Left lung (tissue), 10 donors: Measurements from ENCODE around the gene MAN1A2. TPM values are rescaled to one million over a fixed set of nuclear protein-coding genes. Genes with fewer than 3 reads are reported as not detected.

ENCODE experiments used
- ATAC-seq: fragments of 200-7000 bp; cut with Tn5 transposase; one replicate; pipeline ENCODE4 v1.9.1; 2020; ENCODE audit warnings: moderate library complexity
- DNase-seq, 4 donors: peaks; one replicate each; pipeline ENCODE4 v3.0.0-alpha.2; 2013 to 2020
- H3K27ac ChIP-seq, 2 donors: fragments of 200-600 bp; sonication (generic) in 1 of 2; one replicate each; pipeline versions ENCODE4 v1.5.0 to v1.8.0; 2020 to 2021
- H3K27me3 ChIP-seq, 2 donors: fragments of 200-600 bp; sonication (generic) in 1 of 2; one replicate each; pipeline versions ENCODE4 v1.5.0 to v1.8.0; 2020 to 2021
- H3K36me3 ChIP-seq, 2 donors: fragments of 200-600 bp; sonication (generic) in 1 of 2; one replicate each; pipeline versions ENCODE4 v1.5.0 to v1.8.0; 2020 to 2021
- H3K4me1 ChIP-seq, 2 donors: fragments of 200-600 bp; one replicate each; pipeline ENCODE4 v1.8.0; 2021
- H3K4me3 ChIP-seq, 2 donors: fragments of 200-600 bp; sonication (generic) in 1 of 2; one replicate each; pipeline versions ENCODE4 v1.5.0 to v1.8.0; 2020 to 2021; ENCODE audit warnings: mild to moderate bottlenecking in 1 of 2
- H3K9me3 ChIP-seq, 2 donors: fragments of 200-600 bp; sonication (generic) in 1 of 2; one replicate each; pipeline versions ENCODE4 v1.5.0 to v1.8.0; 2020 to 2021
- CTCF ChIP-seq, 2 donors: fragments of 200-600 bp; sonication (generic) in 1 of 2; IDR thresholded peaks; one replicate each; pipeline versions ENCODE4 v1.5.0 to v1.8.0; 2021; ENCODE audit warnings: antibody characterized with exemption in 2 of 2
- intact Hi-C, 2 donors: fragments of 100-400 bp; cut with DNase I; formaldehyde crosslinking; loops; one replicate each; pipeline versions ENCODE4 v1.11.2 to v1.14.2; 2022
- polyA plus RNA-seq, 6 donors: library from polyadenylated mRNA; unstranded; fragments of 120-200 nt; gene quantifications; one replicate each; pipeline ENCODE4 v1.2.1, GENCODE V29; 2013; ENCODE audit not compliant: insufficient read length in 6 of 6
- total RNA-seq, 2 donors: library from RNA; stranded (reverse); fragmentation: NEBNext Ultra II Directional; extraction: Animal tissue kit (Norgen Biotek cat#: 25700); gene quantifications; one replicate each; pipeline ENCODE4 v1.2.1, GENCODE V29; 2021
- donor health status: DM: no; HTN: yes; CAD: no.
- donor health status: DM: no; HTN: no; CAD: no.

MAN1A2 gene
- total and polyA plus RNA-seq, 8 donors = 31.8 to 49.4 (median 34.6) TPM

- Histone ChIP-seq H3K27ac (no peak overlapping the region), H3K27me3 (no peaks in the 10 kb centered on the region), H3K36me3 (peaks cover 0 to 9% of the 10 kb centered on the region in 2 donors), H3K4me3 (no peak overlapping the region), H3K4me1 (no peaks in the 10 kb centered on the region), H3K9me3 (peaks cover 0 to 9% of the 10 kb centered on the region in 2 donors)
- ATAC-seq (no peak), DNase-seq (no peak)
- intact Hi-C loops = no loop called here
- TF ChIP-seq CTCF (IDR thresholded peaks at IDR 0.05) = no peak
Observed at GRCh38 chr1:117479086-117479485, 111.8 kb downstream of the MAN1A2 start.

- ATAC-seq (no peak), DNase-seq (no peak)
- TF ChIP-seq CTCF (IDR thresholded peaks at IDR 0.05) = no peak
- H3K4me1 ChIP-seq = no peaks in the 10 kb centered on the region
- intact Hi-C loops = no loop called here
- no peak overlapping the region for H3K4me3 ChIP-seq
- no peaks in the 10 kb centered on the region for H3K9me3 ChIP-seq
- H3K27me3 ChIP-seq = no peaks in the 10 kb centered on the region
- no peak overlapping the region for H3K27ac ChIP-seq
- H3K36me3 ChIP-seq = peaks cover 0 to 9% of the 10 kb centered on the region in 2 donors
Observed at GRCh38 chr1:117481410-117481809, 114.2 kb downstream of the MAN1A2 start.

- TF ChIP-seq CTCF (IDR thresholded peaks at IDR 0.05) = no peak
- intact Hi-C loops = no loop called here
- Histone ChIP-seq H3K4me3 (no peak overlapping the region), H3K27me3 (no peaks in the 10 kb centered on the region), H3K36me3 (peaks cover 0 to 16% of the 10 kb centered on the region in 2 donors), H3K4me1 (no peaks in the 10 kb centered on the region), H3K27ac (no peak overlapping the region), H3K9me3 (no peaks in the 10 kb centered on the region)
- ATAC-seq (no peak), DNase-seq (no peak)
Observed at GRCh38 chr1:117493906-117494305, 126.7 kb downstream of the MAN1A2 start.

- ATAC-seq = no peak
- Histone ChIP-seq H3K27ac (no peak overlapping the region), H3K36me3 (peaks cover 0 to 16% of the 10 kb centered on the region in 2 donors), H3K4me3 (no peak overlapping the region), H3K27me3 (no peaks in the 10 kb centered on the region), H3K9me3 (no peaks in the 10 kb centered on the region), H3K4me1 (no peaks in the 10 kb centered on the region)
- intact Hi-C loops = no loop called here
- TF ChIP-seq CTCF (IDR thresholded peaks at IDR 0.05) = no peak
- DNase-seq = no peak
Observed at GRCh38 chr1:117495068-117495467, 127.8 kb downstream of the MAN1A2 start.

GRCh38 chr1:117499071-117499470 lies 131.8 kb downstream of the MAN1A2 start:
- intact Hi-C loops = no loop called here
- DNase-seq = no peak
- no peak for ATAC-seq
- Histone ChIP-seq H3K4me3 (no peak overlapping the region), H3K4me1 (no peaks in the 10 kb centered on the region), H3K27ac (no peak overlapping the region), H3K36me3 (peaks cover 0 to 11% of the 10 kb centered on the region in 2 donors), H3K27me3 (no peaks in the 10 kb centered on the region), H3K9me3 (no peaks in the 10 kb centered on the region)
- TF ChIP-seq CTCF (IDR thresholded peaks at IDR 0.05) = no peak
